MCF 10A (cell line): ENCODE results near the gene TEC. TPM values are rescaled to one million over a fixed set of nuclear protein-coding genes. Genes with fewer than 3 reads are reported as not detected.

Experiments
- BruUV-seq: library from RNA; stranded (reverse); fragments of 400-500 nt; replicated peaks from 2 replicates; lab custom pipeline; 2021; lab: Mats Ljungman, UMichigan
- CTCF ChIA-PET: fragments of 300-600 bp; sonication (Branson Sonifier 250); formaldehyde crosslinking; extraction: SDS; loops from one replicate; lab custom pipeline; 2021; ENCODE audit warnings: antibody characterized with exemption, inconsistent platforms; lab: Yijun Ruan, JAX
- POLR2A ChIA-PET: fragments of 300-600, 350-650 bp; sonication (Branson Sonifier 250); formaldehyde crosslinking; extraction: SDS; loops from one replicate; lab custom pipeline; 2020; ENCODE audit warnings: antibody characterized with exemption, inconsistent platforms; lab: Yijun Ruan, JAX
- DNase-seq: peaks from one replicate; pipeline ENCODE4 v3.0.0-alpha.2; 2018; ENCODE audit not compliant: unreplicated experiment
- H3K27ac Mint-ChIP-seq: one replicate; pipeline ENCODE4 v1.8.0; 2022; ENCODE audit warnings: mild to moderate bottlenecking, low read depth, mixed read lengths; ENCODE audit not compliant: unreplicated experiment
- H3K27me3 Mint-ChIP-seq: one replicate; pipeline ENCODE4 v1.8.0; 2022; ENCODE audit warnings: mixed read lengths; ENCODE audit not compliant: insufficient read depth, unreplicated experiment
- H3K36me3 Mint-ChIP-seq: one replicate; pipeline ENCODE4 v1.8.0; 2022; ENCODE audit warnings: mild to moderate bottlenecking, moderate library complexity, mixed read lengths; ENCODE audit not compliant: insufficient read depth, unreplicated experiment
- H3K4me1 Mint-ChIP-seq: one replicate; pipeline ENCODE4 v1.8.0; 2022; ENCODE audit warnings: mixed read lengths; ENCODE audit not compliant: insufficient read depth, unreplicated experiment
- H3K4me3 Mint-ChIP-seq: one replicate; pipeline ENCODE4 v1.8.0; 2022; ENCODE audit warnings: mild to moderate bottlenecking, moderate library complexity, mixed read lengths; ENCODE audit not compliant: unreplicated experiment
- H3K9me3 Mint-ChIP-seq: one replicate; pipeline ENCODE4 v1.8.0; 2022; ENCODE audit warnings: mixed read lengths; ENCODE audit not compliant: unreplicated experiment
- intact Hi-C: fragments of 100-400 bp; cut with micrococcal nuclease; formaldehyde crosslinking; loops from 2 replicates; pipeline ENCODE4 v1.14.1; 2022
- total RNA-seq: library from RNA; stranded (reverse); gene quantifications from 2 replicates; pipeline ENCODE4 v1.2.3, GENCODE V29; 2022
- TF ChIP-seq, protein P1 (sequence below): fragments of 200-600 bp; IDR thresholded peaks from one replicate; pipeline ENCODE4 v1.8.0; 2022; ENCODE audit warnings: antibody characterized with exemption, mild to moderate bottlenecking; ENCODE audit not compliant: unreplicated experiment

The TEC gene
- total RNA-seq, 1 experiment from 2014 or later = 1.1 TPM

DNA sequence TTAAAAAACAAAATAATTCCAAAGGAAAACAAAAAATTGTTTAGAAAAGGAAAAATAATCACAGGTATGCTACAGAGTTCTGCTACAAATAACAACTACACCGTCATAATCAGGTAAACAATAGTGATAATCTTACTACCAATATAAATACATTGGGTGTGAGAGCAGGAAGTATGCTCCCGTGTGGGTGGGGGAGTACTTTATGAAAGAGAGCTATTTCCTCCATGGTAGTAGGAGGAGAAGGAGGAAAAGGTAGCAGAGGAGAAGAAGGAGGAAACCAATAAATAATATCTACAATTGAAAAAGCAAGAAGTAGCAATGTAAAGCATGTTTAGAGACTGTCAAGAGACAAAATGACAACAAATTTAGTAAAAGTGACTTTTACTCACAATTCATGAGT is 35.1 kb downstream of the TEC start:
- TF ChIP-seq, protein P1, sequence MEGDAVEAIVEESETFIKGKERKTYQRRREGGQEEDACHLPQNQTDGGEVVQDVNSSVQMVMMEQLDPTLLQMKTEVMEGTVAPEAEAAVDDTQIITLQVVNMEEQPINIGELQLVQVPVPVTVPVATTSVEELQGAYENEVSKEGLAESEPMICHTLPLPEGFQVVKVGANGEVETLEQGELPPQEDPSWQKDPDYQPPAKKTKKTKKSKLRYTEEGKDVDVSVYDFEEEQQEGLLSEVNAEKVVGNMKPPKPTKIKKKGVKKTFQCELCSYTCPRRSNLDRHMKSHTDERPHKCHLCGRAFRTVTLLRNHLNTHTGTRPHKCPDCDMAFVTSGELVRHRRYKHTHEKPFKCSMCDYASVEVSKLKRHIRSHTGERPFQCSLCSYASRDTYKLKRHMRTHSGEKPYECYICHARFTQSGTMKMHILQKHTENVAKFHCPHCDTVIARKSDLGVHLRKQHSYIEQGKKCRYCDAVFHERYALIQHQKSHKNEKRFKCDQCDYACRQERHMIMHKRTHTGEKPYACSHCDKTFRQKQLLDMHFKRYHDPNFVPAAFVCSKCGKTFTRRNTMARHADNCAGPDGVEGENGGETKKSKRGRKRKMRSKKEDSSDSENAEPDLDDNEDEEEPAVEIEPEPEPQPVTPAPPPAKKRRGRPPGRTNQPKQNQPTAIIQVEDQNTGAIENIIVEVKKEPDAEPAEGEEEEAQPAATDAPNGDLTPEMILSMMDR = no peak
- ChIA-PET CTCF (no interaction called here), POLR2A (interaction anchor here (0.7 kb wide), 2 partner anchors 289 to 599 kb away, joined by 4 to 5 read pairs; no protein-coding TSS in a partner anchor)
- Mint-ChIP-seq H3K4me3 (no peak overlapping the region), H3K36me3 (no peaks in the 10 kb centered on the region), H3K9me3 (no peaks in the 10 kb centered on the region), H3K27me3 (no peaks in the 10 kb centered on the region), H3K27ac (no peak overlapping the region), H3K4me1 (peaks cover 13% of the 10 kb centered on the region)
- DNase-seq = no peak
- intact Hi-C loops = no loop called here
- BruUV-seq = no TSS peak

DNA sequence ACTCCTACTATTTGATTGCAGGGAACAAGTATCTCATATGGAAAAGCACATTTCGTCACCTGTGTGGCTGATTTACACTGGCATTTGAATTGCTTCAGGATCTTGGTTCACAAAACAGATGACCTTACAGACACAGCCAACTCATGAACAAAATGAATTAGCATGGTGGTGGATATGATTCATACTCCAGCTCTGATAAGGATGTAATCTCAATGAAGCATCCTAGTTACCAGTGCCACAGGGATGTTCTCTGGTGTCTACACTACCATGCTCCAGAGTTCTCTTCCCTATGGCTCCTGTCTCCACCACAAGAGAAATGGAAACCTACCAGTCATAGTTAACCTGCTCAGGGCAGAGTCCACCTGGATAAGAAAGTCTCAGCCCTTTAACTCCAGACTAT is 40.7 kb downstream of the TEC start:
- H3K4me1 Mint-ChIP-seq = peaks cover 18% of the 10 kb centered on the region
- POLR2A ChIA-PET = no interaction called here
- TF ChIP-seq, protein P1 = no peak
- H3K27me3 Mint-ChIP-seq = no peaks in the 10 kb centered on the region
- no TSS peak for BruUV-seq
- CTCF ChIA-PET = no interaction called here
- H3K4me3 Mint-ChIP-seq = no peak overlapping the region
- intact Hi-C loops = no loop called here
- no peak overlapping the region for H3K27ac Mint-ChIP-seq
- peaks cover 6% of the 10 kb centered on the region for H3K36me3 Mint-ChIP-seq
- peak; percentile 6 for DNase-seq
- H3K9me3 Mint-ChIP-seq = no peaks in the 10 kb centered on the region

DNA sequence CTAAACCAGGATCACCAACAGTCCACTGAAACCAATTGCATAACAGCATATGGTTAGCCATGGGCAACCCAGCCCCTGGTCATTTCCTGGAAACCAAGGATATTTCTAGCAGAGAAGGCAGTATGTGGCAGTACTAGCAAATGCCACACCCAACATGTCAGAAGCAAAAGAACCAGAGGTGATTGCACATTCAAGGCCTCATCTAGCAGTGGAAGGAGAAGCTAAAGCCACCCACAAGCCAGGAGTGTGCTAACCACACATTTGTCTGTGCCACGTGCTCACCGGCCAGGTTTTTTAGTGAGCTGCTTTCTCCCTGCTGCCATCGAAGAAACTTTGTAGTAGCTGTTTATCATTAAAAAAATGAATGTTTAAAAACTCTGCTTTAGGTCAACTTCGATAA is 42.0 kb downstream of the TEC start:
- H3K4me1 Mint-ChIP-seq = peaks cover 15% of the 10 kb centered on the region

DNA sequence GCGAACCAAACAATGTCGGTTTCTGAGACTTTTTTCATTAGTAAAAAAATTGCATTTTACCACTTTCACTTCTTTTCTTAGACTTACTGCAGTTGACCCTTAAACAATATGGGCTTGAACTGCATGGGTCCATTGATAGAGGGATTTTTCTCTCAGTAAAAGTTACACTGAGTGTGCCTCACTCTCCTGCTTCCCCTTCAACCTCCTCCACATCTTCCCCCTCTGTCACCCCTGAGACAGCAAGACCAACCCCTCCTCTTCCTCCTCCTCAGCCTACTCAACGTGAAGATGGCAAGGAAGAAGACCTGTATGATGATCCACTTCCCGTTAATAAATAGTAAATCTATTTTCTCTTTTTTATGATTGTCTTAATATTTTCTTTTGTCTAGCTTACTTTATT is 43.4 kb downstream of the TEC start:
- Mint-ChIP-seq H3K27me3 (no peaks in the 10 kb centered on the region), H3K9me3 (no peaks in the 10 kb centered on the region), H3K27ac (no peak overlapping the region), H3K4me1 (peaks cover 15% of the 10 kb centered on the region), H3K36me3 (peaks cover 6% of the 10 kb centered on the region), H3K4me3 (no peak overlapping the region)
- BruUV-seq = no TSS peak
- POLR2A ChIA-PET = no interaction called here
- TF ChIP-seq, protein P1 = no peak
- CTCF ChIA-PET = interaction anchor here (0.6 kb wide), 1 partner anchor 226 kb away, joined by 3 read pairs; no protein-coding TSS in a partner anchor
- DNase-seq = no peak
- intact Hi-C loops = no loop called here

More for the DNA sequence above, 42.0 kb downstream of the TEC start:
- Mint-ChIP-seq H3K4me3 (no peak overlapping the region), H3K27me3 (no peaks in the 10 kb centered on the region), H3K36me3 (peaks cover 6% of the 10 kb centered on the region), H3K27ac (no peak overlapping the region), H3K9me3 (no peaks in the 10 kb centered on the region)
- BruUV-seq = no TSS peak
- DNase-seq = peak; percentile 52
- intact Hi-C loops = no loop called here
- CTCF ChIA-PET = interaction anchor here (1.1 kb wide), 1 partner anchor 48 kb away, joined by 6 read pairs; no protein-coding TSS in a partner anchor
- POLR2A ChIA-PET = no interaction called here
- TF ChIP-seq, protein P1 = no peak
